HepG2 (cell line): ENCODE measurements around the gene NFE2.

ENCODE experiments used
- ASH2L ChIP-seq: fragments of 300-600, 200-600 bp; sonication (generic); IDR thresholded peaks from 2 replicates; pipeline ENCODE4 v1.7.0; 2017; ENCODE audit warnings: low read depth, mild to moderate bottlenecking, moderate library complexity, mixed read lengths, low read length; ENCODE audit not compliant: insufficient read length
- HOXA7 ChIP-seq: sonication (generic); formaldehyde crosslinking; IDR thresholded peaks from 2 replicates; pipeline ENCODE4 v1.8.1; 2022; ENCODE audit warnings: mild to moderate bottlenecking, missing genetic modification reagents, moderate library complexity
- KDM2A ChIP-seq: sonication (generic); formaldehyde crosslinking; IDR thresholded peaks from 2 replicates; pipeline ENCODE4 v1.4.0; 2020; ENCODE audit warnings: low read depth, missing genetic modification reagents, borderline replicate concordance
- RXRA ChIP-seq: sonication (generic); formaldehyde crosslinking; IDR thresholded peaks from 2 replicates; pipeline ENCODE4 v1.5.1; 2020; ENCODE audit warnings: missing genetic modification reagents
- ZBTB3 ChIP-seq: sonication (generic); formaldehyde crosslinking; IDR thresholded peaks from 2 replicates; pipeline ENCODE4 v1.4.0; 2020; ENCODE audit warnings: low read depth, mild to moderate bottlenecking, moderate library complexity, missing genetic modification reagents, borderline replicate concordance
- ZFP41 ChIP-seq: sonication (generic); formaldehyde crosslinking; IDR thresholded peaks from 2 replicates; pipeline ENCODE4 v1.4.0; 2020; ENCODE audit warnings: mild to moderate bottlenecking, missing genetic modification reagents, borderline replicate concordance
- ZNF335 ChIP-seq: sonication (generic); formaldehyde crosslinking; IDR thresholded peaks from 2 replicates; pipeline ENCODE4 v1.4.0; 2020; ENCODE audit warnings: missing genetic modification reagents

GRCh38 chr12:54276368-54276767, 24.4 kb downstream of the NFE2 start:
- TF ChIP-seq KDM2A (CRISPR knock-in tag) (no peak), ASH2L (no peak), ZNF335 (no peak), ZBTB3 (no peak), HOXA7 (CRISPR knock-in tag) (no peak), ZFP41 (CRISPR knock-in tag) (no peak), RXRA (CRISPR knock-in tag) (no peak)
